ENCODE measurements around the gene SGCE. TPM values are rescaled to one million over a fixed set of nuclear protein-coding genes. Genes with fewer than 3 reads are reported as not detected.
A peak's percentile ranks its signal among the peaks of the same experiment; 100 is the strongest.

Gene SGCE
- total RNA-seq, 1 experiment from 2014 or later: 30.4 TPM

DNA sequence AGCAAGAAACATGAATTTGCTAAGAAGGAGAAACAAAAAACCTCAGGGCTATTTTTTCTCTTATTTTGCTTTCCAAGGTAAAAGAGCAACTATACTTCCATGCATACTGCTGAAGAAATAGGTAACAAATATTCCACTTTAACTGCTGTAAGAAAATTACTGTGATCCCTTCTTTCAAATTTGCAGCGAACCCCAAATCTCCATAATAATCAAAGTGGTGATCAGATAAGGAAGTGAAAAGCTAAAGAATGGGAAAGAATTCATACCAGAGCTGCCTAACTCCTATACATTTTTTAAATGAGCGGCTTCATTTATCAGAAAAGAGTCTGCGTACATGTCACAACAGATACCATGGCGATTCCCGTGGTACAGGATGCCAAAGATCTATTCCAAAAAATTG lies 7.2 kb downstream of the SGCE start:
- Histone ChIP-seq H4K20me1 (ENCODE audit: low read length) (no peaks in the 10 kb centered on the region), H3K4me1 (ENCODE audit: insufficient read depth, low read length) (peaks cover 26% of the 10 kb centered on the region), H3K4me3 (ENCODE audit: low read length) (no peak overlapping the region), H3K27me3 (ENCODE audit: low read length) (no peaks in the 10 kb centered on the region), H3F3A (ENCODE audit: low read length, unreplicated experiment) (peaks cover 6% of the 10 kb centered on the region), H3K4me2 (ENCODE audit: low read length) (no peak overlapping the region), H2AFZ (ENCODE audit: low read length) (no peak overlapping the region), H3K79me2 (ENCODE audit: low read length) (peaks cover 79% of the 10 kb centered on the region), H3K9ac (ENCODE audit: low read length) (no peak overlapping the region), H3K9me3 (ENCODE audit: low read length) (no peaks in the 10 kb centered on the region), H3K9me2 (replicated peaks; ENCODE audit: low read length) (no peaks in the 10 kb centered on the region), H3K36me3 (ENCODE audit: low read depth, low read length) (no peaks in the 10 kb centered on the region; the same call in 1 of the 2 replicates), H3K27ac (ENCODE audit: low read length) (no peak overlapping the region)
- no peak for DNase-seq
- ChIA-PET CTCF (no interaction called here), POLR2A (ENCODE audit: unreplicated experiment) (no interaction called here)
- BruUV-seq (replicated peaks): no TSS peak
- ATAC-seq: no peak
- intact Hi-C loops (cut with micrococcal nuclease): no loop called here
- TF ChIP-seq EZH2phosphoT487 (IDR thresholded peaks at IDR 0.05; ENCODE audit: borderline replicate concordance, low read length) (no peak), EZH2 (IDR thresholded peaks at IDR 0.05; ENCODE audit: low read length, unreplicated experiment) (no peak)
- TF ChIP-seq, protein P1, sequence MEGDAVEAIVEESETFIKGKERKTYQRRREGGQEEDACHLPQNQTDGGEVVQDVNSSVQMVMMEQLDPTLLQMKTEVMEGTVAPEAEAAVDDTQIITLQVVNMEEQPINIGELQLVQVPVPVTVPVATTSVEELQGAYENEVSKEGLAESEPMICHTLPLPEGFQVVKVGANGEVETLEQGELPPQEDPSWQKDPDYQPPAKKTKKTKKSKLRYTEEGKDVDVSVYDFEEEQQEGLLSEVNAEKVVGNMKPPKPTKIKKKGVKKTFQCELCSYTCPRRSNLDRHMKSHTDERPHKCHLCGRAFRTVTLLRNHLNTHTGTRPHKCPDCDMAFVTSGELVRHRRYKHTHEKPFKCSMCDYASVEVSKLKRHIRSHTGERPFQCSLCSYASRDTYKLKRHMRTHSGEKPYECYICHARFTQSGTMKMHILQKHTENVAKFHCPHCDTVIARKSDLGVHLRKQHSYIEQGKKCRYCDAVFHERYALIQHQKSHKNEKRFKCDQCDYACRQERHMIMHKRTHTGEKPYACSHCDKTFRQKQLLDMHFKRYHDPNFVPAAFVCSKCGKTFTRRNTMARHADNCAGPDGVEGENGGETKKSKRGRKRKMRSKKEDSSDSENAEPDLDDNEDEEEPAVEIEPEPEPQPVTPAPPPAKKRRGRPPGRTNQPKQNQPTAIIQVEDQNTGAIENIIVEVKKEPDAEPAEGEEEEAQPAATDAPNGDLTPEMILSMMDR (conservative IDR thresholded peaks at IDR 0.05; ENCODE audit: low read depth, low read length): no peak

- TF ChIP-seq EZH2phosphoT487 (IDR thresholded peaks at IDR 0.05; ENCODE audit: borderline replicate concordance, low read length) (no peak), EZH2 (IDR thresholded peaks at IDR 0.05; ENCODE audit: low read length, unreplicated experiment) (no peak)
- TF ChIP-seq, protein P1 (conservative IDR thresholded peaks at IDR 0.05; ENCODE audit: low read depth, low read length): no peak
- Histone ChIP-seq H3K36me3 (ENCODE audit: low read depth, low read length) (no peaks in the 10 kb centered on the region; the same call in 1 of the 2 replicates), H3K79me2 (ENCODE audit: low read length) (peaks cover 71% of the 10 kb centered on the region), H3K4me1 (ENCODE audit: insufficient read depth, low read length) (peaks cover 32% of the 10 kb centered on the region), H3F3A (ENCODE audit: low read length, unreplicated experiment) (peaks cover 6% of the 10 kb centered on the region), H3K27me3 (ENCODE audit: low read length) (no peaks in the 10 kb centered on the region), H3K4me3 (ENCODE audit: low read length) (no peak overlapping the region), H3K4me2 (ENCODE audit: low read length) (no peak overlapping the region), H2AFZ (ENCODE audit: low read length) (no peak overlapping the region), H3K9me3 (ENCODE audit: low read length) (no peaks in the 10 kb centered on the region), H3K9ac (ENCODE audit: low read length) (no peak overlapping the region), H3K27ac (ENCODE audit: low read length) (no peak overlapping the region), H3K9me2 (replicated peaks; ENCODE audit: low read length) (no peaks in the 10 kb centered on the region), H4K20me1 (ENCODE audit: low read length) (no peaks in the 10 kb centered on the region)
- DNase-seq: no peak
- ATAC-seq: no peak
- ChIA-PET CTCF (interaction anchor here (0.7 kb wide), 1 partner anchor 128 kb away, joined by 3 read pairs; no protein-coding TSS in a partner anchor), POLR2A (ENCODE audit: unreplicated experiment) (no interaction called here)
- intact Hi-C loops (cut with micrococcal nuclease): no loop called here
- no TSS peak for BruUV-seq (replicated peaks)
Observed at GRCh38 chr7:94647295-94647694, 8.6 kb downstream of the SGCE start.

DNA sequence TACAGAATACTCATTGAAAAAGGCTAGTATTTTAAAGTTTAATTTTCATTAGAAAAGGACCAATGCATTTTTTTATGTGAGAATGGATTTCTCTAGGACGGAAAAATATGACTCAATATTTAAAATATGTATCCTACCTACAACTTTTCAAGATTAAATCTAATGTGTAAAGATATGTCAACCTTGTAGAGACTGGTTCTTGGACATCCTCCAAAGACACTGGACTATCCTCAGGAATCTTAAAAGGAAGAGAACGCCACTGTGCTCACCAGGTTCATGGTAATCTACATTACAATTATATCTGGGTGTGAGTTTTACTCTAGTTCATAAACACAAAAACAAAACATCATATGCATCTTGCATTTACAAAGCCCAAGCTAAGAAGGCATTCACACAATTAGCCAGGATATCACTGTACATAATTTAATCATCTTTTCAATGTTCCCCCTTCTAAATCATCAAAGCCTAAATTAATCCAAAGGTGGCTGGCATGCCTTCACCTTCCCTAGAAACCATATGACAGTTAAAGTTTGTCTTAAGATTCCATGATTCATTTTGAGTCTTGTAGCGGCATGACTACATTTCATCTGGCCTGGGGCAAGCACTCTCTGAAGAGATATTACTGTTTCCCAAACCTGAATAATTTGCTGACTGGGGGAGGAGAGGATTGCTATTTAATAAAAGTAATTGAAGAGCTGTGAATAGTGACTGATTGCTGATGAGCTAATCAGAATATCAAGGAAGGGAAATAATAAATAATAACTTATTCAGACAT lies 12.0 kb downstream of the SGCE start:
- peaks cover 6% of the 10 kb centered on the region for H3F3A ChIP-seq (ENCODE audit: low read length, unreplicated experiment)
- POLR2A ChIA-PET (ENCODE audit: unreplicated experiment): no interaction called here

More for the DNA sequence above, 12.0 kb downstream of the SGCE start:
- Histone ChIP-seq H3K9me3 (ENCODE audit: low read length) (no peaks in the 10 kb centered on the region), H3K4me2 (ENCODE audit: low read length) (peak overlapping the region; percentile 74), H4K20me1 (ENCODE audit: low read length) (no peaks in the 10 kb centered on the region), H3K9me2 (replicated peaks; ENCODE audit: low read length) (no peaks in the 10 kb centered on the region), H3K27ac (ENCODE audit: low read length) (peak overlapping the region; percentile 94), H3K4me3 (ENCODE audit: low read length) (peak overlapping the region; percentile 43), H3K36me3 (ENCODE audit: low read depth, low read length) (no peaks in the 10 kb centered on the region; the same call in 1 of the 2 replicates), H3K4me1 (ENCODE audit: insufficient read depth, low read length) (peaks cover 37% of the 10 kb centered on the region), H3K27me3 (ENCODE audit: low read length) (no peaks in the 10 kb centered on the region), H3K9ac (ENCODE audit: low read length) (peak overlapping the region; percentile 53), H3K79me2 (ENCODE audit: low read length) (peaks cover 49% of the 10 kb centered on the region), H2AFZ (ENCODE audit: low read length) (no peak overlapping the region)
- ATAC-seq (peak; percentile 82), DNase-seq (peak; percentile 82)
- CTCF ChIA-PET: no interaction called here
- no TSS peak for BruUV-seq (replicated peaks)
- no peak for TF ChIP-seq EZH2 (IDR thresholded peaks at IDR 0.05; ENCODE audit: low read length, unreplicated experiment)
- no peak for TF ChIP-seq EZH2phosphoT487 (IDR thresholded peaks at IDR 0.05; ENCODE audit: borderline replicate concordance, low read length)
- TF ChIP-seq, protein P1 (conservative IDR thresholded peaks at IDR 0.05; ENCODE audit: low read depth, low read length): no peak
- intact Hi-C loops (cut with micrococcal nuclease): loop anchor here (1.0 kb wide), 1 partner anchor 11 kb away; no protein-coding TSS in a partner anchor
